Hippocampal formation (tissue), 2 donors: ENCODE measurements around the gene SLC29A2.

Experiments
- DNase-seq, 2 donors: peaks; one replicate each; lab custom pipeline; 2025; lab: John Stamatoyannopoulos, UW

Gene SLC29A2

GRCh38 chr11:66317723-66318599 is 53.6 kb downstream of the SLC29A2 start:
- no peak for DNase-seq

DNA sequence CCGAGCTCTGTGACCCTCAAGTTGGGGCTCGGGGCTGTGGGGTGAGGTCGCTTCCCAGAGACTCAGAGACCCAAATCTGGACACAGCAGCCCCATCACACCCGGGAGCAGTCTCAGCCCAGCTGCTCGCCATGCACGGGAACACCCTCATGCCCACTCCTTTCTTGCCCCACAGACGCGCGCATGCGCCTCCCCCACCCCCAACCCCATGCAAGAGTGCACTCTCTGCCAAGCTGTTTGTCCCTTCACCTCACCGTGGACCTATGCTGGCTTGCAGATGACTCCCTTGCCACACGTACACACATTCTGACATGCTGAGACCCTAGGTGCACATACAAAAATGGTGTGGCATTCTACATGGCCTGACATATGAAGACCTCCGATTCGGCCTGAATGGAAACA is 54.2 kb downstream of the SLC29A2 start:
- no peak for DNase-seq

- no peak for DNase-seq
Observed at GRCh38 chr11:66316849-66317251, 54.7 kb downstream of the SLC29A2 start, which contains the start of gene CD248. CD248 (minus strand) TSS chr11:66317044; CDS start chr11:66317027, 17 bp downstream.

GRCh38 chr11:66315921-66316811 is 55.4 kb downstream of the SLC29A2 start:
- DNase-seq: no peak

DNA sequence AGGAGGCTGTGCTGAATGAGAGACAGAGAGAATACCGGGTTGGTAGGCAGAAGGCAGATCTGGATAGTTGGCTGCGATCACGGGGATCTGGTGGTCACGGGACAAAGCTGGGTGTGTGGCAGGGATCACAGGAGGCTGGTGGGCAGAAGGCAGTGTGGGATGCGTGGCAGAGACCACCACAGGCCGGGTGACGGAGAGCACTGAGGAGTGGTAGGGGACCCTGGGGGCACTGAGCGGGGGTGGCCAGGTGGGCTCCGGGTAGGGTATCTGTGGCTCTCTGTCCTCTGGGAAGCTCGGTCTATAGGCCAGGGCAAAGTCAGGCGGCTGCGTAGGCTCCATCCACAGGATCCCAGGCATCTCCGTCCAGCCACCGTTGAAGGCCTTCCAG is 56.1 kb downstream of the SLC29A2 start:
- no peak for DNase-seq

DNA sequence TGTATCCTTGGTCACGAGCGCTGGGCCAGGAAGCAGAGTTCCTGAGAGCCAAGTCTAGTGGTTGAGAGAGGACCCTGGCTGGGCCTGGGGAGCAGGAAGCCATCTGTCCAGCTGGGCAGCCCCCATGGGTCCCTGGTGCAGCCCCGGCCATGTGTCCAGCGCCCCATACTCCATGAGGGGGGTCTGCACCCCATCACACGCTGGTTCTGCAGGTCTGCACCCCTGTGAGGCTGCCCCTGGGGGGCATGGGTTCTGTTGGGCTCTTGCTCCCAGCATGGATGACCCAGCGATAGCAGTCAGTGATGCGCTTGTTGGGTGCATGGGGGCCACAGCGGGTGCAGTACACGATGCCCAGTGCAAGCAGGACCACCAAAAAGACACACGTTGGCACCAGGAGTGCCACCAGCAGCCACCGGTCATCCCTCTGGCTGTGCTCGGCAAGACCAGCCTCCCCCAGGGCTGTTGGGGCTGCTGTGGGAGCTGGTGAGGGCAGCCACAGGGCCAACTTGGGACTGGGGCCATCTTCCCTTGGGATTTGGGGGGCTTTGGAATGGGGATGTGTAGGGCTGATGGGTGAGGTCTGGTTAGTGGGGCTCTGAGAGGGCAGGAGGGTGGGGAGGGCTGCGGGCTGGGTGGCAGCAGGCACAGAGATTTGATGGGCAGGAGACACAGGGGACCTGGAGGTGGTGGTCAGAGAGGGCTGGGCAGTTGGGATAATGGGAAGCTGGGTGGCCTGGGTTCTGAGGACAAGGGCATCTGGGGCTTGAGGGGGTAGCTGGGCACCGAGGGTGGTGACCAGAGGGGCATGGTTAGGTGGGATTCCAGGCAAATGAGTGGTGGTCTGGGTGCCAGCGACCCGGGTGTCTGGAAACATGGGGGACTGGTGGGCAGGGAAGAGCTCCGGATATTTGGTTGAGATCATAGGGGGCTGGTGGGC is 56.7 kb downstream of the SLC29A2 start:
- DNase-seq: no peak

GRCh38 chr11:66314186-66314501 is 57.4 kb downstream of the SLC29A2 start:
- DNase-seq: no peak

DNA sequence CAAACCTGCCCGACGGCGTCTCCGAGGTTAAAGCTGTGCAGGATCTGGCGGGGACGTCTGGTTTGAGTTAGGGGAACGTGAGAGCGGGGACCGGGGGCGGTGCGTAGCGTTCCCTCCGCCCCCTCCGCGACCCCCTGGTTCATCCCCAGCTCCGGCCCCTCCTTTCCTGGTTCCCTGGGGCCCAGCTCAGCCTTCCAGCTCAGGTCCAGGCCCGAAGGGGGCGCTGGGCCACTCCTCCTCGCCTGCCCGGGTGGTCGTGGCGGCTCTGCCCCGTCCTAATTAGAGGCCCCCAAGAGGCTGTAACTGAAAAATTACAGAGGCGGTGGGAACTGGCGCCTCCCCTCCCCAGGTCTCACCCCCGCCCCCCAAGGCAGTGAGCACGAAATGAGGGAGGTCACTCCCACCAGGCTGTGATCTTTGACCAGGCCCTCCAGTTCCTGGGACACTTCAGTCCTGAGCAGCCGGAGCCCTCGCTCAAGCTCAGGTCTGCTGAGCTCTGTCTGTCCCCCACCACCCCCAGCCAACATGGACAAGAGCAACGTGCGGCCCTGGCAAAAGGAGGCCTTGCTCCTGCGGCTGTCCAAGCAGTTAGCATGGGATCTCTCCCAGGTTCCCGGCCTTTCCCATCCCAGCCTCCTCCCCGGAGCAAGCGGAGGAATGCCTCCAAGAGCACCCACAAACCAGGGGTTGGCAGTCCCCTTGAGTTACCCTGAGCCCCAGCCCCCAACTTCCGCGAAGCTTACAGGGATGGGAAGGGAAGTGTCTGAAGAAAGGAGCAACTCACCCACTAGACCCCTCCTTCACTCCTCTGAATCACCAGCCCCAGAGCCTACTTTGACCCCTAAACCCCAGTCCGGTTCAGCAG is 58.0 kb downstream of the SLC29A2 start:
- DNase-seq: no peak

DNA sequence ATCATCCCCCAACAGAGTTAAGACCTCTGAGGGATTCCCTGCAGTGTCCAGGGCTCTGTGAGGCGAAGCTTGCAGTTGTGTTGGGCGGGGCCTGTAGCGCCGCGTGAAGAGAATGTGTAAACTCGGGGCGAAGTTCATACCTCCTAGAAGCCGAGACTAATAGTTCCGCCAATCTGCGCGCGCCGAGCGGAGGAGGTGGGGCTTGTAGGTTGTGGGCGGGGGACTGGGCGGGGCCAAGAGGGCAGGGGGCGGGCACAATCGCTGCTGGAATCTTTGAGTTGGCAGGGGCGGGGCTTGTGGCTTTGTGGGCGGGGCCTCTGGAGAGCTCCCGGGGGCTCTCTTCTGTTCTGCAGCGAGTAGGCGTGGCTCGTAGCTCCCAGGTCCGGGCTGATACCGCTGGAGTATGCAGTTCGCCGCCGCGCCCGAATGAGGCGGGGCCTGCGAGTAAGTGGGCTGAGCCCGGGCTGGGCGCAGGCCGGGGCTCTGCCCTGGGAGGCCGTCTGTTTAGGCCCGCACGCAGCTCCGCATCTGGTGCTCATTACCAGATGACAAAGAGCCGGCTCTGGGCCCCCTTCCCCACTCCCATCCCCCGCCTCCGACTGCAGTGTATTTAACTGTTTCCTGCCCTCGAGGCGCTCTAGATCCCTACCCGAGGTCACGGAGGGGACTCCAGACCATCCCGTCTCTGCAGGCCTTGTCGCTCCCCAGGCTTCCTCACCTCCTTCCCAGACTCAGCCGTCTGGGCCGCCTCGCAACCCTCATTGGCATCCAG is 58.8 kb downstream of the SLC29A2 start:
- peak; percentile 92 to 95 for DNase-seq
